HepG2 (cell line): ENCODE results near the gene COX7A2L. TPM values are rescaled to one million over a fixed set of nuclear protein-coding genes. Genes with fewer than 3 reads are reported as not detected.
A peak's percentile ranks its signal among the peaks of the same experiment; 100 is the strongest.

Experiments used
- AHDC1 ChIP-seq: sonication (generic); formaldehyde crosslinking; IDR thresholded peaks from 2 replicates; pipeline ENCODE4 v1.5.1; 2020; ENCODE audit warnings: mild to moderate bottlenecking, missing genetic modification reagents, borderline replicate concordance
- HNF1A ChIP-seq, 2 experiments: sonication (generic) in 1 of 2; formaldehyde crosslinking in 1 of 2; IDR thresholded peaks; 2 replicates each; pipeline versions ENCODE4 v1.4.0 to v1.6.1; 2016 to 2020; ENCODE audit warnings: borderline replicate concordance in 1 of 2, low read depth in 1 of 2, mild to moderate bottlenecking in 1 of 2, missing genetic modification reagents in 1 of 2
- ISL2 ChIP-seq: sonication (generic); formaldehyde crosslinking; IDR thresholded peaks from 2 replicates; pipeline ENCODE4 v1.5.0; 2020; ENCODE audit warnings: missing genetic modification reagents
- MTA1 ChIP-seq: sonication (generic); formaldehyde crosslinking; IDR thresholded peaks from 2 replicates; pipeline ENCODE4 v1.4.0; 2020; ENCODE audit warnings: missing genetic modification reagents, mild to moderate bottlenecking, borderline replicate concordance
- STAG1 ChIP-seq: sonication (generic); formaldehyde crosslinking; IDR thresholded peaks from 2 replicates; pipeline ENCODE4 v1.4.0; 2020; ENCODE audit warnings: missing genetic modification reagents
- ZNF276 ChIP-seq: sonication (generic); formaldehyde crosslinking; IDR thresholded peaks from 2 replicates; pipeline ENCODE4 v1.4.0; 2020; ENCODE audit warnings: mild to moderate bottlenecking, low read depth, missing genetic modification reagents
- ZNF44 ChIP-seq: sonication (generic); formaldehyde crosslinking; IDR thresholded peaks from 2 replicates; pipeline ENCODE4 v1.5.1; 2020; ENCODE audit warnings: mild to moderate bottlenecking, missing genetic modification reagents
- ZNF607 ChIP-seq: sonication (generic); formaldehyde crosslinking; IDR thresholded peaks from 2 replicates; pipeline ENCODE4 v1.5.1; 2020; ENCODE audit warnings: missing genetic modification reagents, mild to moderate bottlenecking, borderline replicate concordance
- ZNF816 ChIP-seq: sonication (generic); formaldehyde crosslinking; IDR thresholded peaks from 2 replicates; pipeline ENCODE4 v1.8.0; 2022; ENCODE audit warnings: missing genetic modification reagents, mild to moderate bottlenecking, borderline replicate concordance
- ZNF839 ChIP-seq: sonication (generic); formaldehyde crosslinking; IDR thresholded peaks from 2 replicates; pipeline ENCODE4 v1.4.0; 2020; ENCODE audit warnings: missing genetic modification reagents, mild to moderate bottlenecking, borderline replicate concordance
- ZSCAN9 ChIP-seq: IDR thresholded peaks from 2 replicates; pipeline ENCODE4 v1.6.1; 2016; ENCODE audit warnings: borderline replicate concordance
- polyA plus RNA-seq, 8 experiments: library from polyadenylated mRNA; depleted of rRNA in 3 of 8; stranded (reverse) in 7 of 8; unstranded in 1 of 8; fragments of >200 nt; fragmentation: Illumina TruSeq in 4 of 8; extraction: Trizol in 4 of 8; gene quantifications; 2 replicates each; pipeline versions ENCODE4 v1.2.1 to v1.2.3, GENCODE V29; 2011 to 2016; ENCODE audit warnings: low read depth in 4 of 8, missing spikeins in 1 of 8, mixed read lengths in 1 of 8; ENCODE audit not compliant: insufficient read depth in 1 of 8
- total RNA-seq, 5 experiments: library from RNA; depleted of rRNA; stranded (reverse); fragments of >200 nt; fragmentation: Illumina TruSeq; extraction: Trizol; gene quantifications; 2 replicates each; pipeline ENCODE4 v1.2.3, GENCODE V29; 2016; ENCODE audit warnings: low read depth in 1 of 5

The COX7A2L gene
- total and polyA plus RNA-seq, 2 of the 13 experiments (the other 11 are each of a cell fraction or from before 2014, with no cell fraction given): 155 to 201 TPM

- TF ChIP-seq AHDC1 (peak; percentile 9; the same call in 1 of the 2 replicates), ZNF839 (CRISPR knock-in tag) (peak; percentile 35; the same call in 1 of the 2 replicates), STAG1 (CRISPR knock-in tag) (peak; percentile 70), MTA1 (CRISPR knock-in tag) (peak; percentile 55; the same call in 1 of the 2 replicates), ZNF44 (CRISPR knock-in tag) (peak; percentile 94; the same call in 1 of the 2 replicates), ZSCAN9 (CRISPR knock-in tag) (0 out of 2 replicates have a peak, but pooled peaks have one; percentile 38), ZNF276 (CRISPR knock-in tag) (0 out of 2 replicates have a peak, but pooled peaks have one; percentile 52), HNF1A (IDR thresholded peaks at IDR 0.05; ENCODE audit: low read depth) (0 out of 2 replicates have a peak, but pooled peaks have one; percentile 16), HNF1A (CRISPR knock-in tag; IDR thresholded peaks at IDR 0.05; ENCODE audit: borderline replicate concordance) (peak; percentile 57; the same call in 1 of the 2 replicates), ZNF816 (0 out of 2 replicates have a peak, but pooled peaks have one; percentile 70), ISL2 (CRISPR knock-in tag) (peak; percentile 72), ZNF607 (CRISPR knock-in tag) (peak; percentile 97)
Measured at GRCh38 chr2:42360890-42361727, at the start of gene COX7A2L (continued).
